T-helper 1 cell treated with Interleukin-12 subunit alpha and Interleukin-12 subunit beta and Interleukin-4 antibody, amounts not matched to agents 30 ng/mL and 1 ng/mL, for 36 hours (primary cell): Measurements from ENCODE around the gene HCRT. TPM values are rescaled to one million over a fixed set of nuclear protein-coding genes. Genes with fewer than 3 reads are reported as not detected.
"Not testable (repeated sequence)": the region's sequence is repeated elsewhere in the genome, so short reads cannot be mapped to it uniquely, and the experiment has no call there.

Experiments
- intact Hi-C: fragments of 100-400 bp; cut with micrococcal nuclease; formaldehyde crosslinking; loops from one replicate; pipeline ENCODE4 v1.15.1; 2024
- total RNA-seq: library from RNA; stranded (reverse); gene quantifications from 2 replicates; pipeline ENCODE4 v1.2.3, GENCODE V29; 2022

Gene HCRT
- total RNA-seq, 1 donor from 2014 or later = not detected

GRCh38 chr17:42198897-42199296 lies 13.6 kb upstream of the HCRT start:
- intact Hi-C loops = no loop called here

GRCh38 chr17:42197564-42198156 lies 12.4 kb upstream of the HCRT start:
- intact Hi-C loops = no loop called here

- intact Hi-C loops = loop anchor here (1.0 to 5.0 kb wide), 4 partner anchors 10 to 277 kb away; partner anchors contain the start of gene ACLY
Measured at GRCh38 chr17:42193969-42194899, 9.0 kb upstream of the HCRT start, which contains the start of gene GHDC. GHDC (minus strand) TSS chr17:42194494; CDS start chr17:42193581, 913 bp downstream.

GRCh38 chr17:42193216-42193968 lies 8.1 kb upstream of the HCRT start:
- intact Hi-C loops = loop anchor here (5.0 kb wide), 1 partner anchor 276 kb away; the partner anchor contains the start of gene ACLY

- intact Hi-C loops = loop anchor here (5.0 kb wide), 1 partner anchor 275 kb away; the partner anchor contains the start of gene ACLY
Measured at GRCh38 chr17:42192189-42193126, 7.2 kb upstream of the HCRT start.

- intact Hi-C loops = loop anchor here (5.0 kb wide), 1 partner anchor 274 kb away; the partner anchor contains the start of gene ACLY
Measured at GRCh38 chr17:42191275-42191608, 6.0 kb upstream of the HCRT start.

- intact Hi-C loops = loop anchor here (5.0 kb wide), 1 partner anchor 273 kb away; the partner anchor contains the start of gene ACLY
Measured at GRCh38 chr17:42190491-42191274, 5.4 kb upstream of the HCRT start.

GRCh38 chr17:42189651-42189965 lies 4.4 kb upstream of the HCRT start:
- intact Hi-C loops = no loop called here

- intact Hi-C loops = no loop called here
Measured at GRCh38 chr17:42188749-42189650, 3.7 kb upstream of the HCRT start.

- intact Hi-C loops = no loop called here
Measured at GRCh38 chr17:42187833-42188232, 2.6 kb upstream of the HCRT start.

GRCh38 chr17:42186191-42186590 lies 939 bp upstream of the HCRT start:
- intact Hi-C loops = not testable (repeated sequence)

GRCh38 chr17:42185621-42185930 lies 324 bp upstream of the HCRT start:
- intact Hi-C loops = no loop called here

- intact Hi-C loops = loop anchor here (1.0 to 5.0 kb wide), 5 partner anchors 10 to 493 kb away; partner anchors contain the start of genes GHDC, NAGLU and PLEKHH3
Measured at GRCh38 chr17:42183741-42184711, 1.2 kb downstream of the HCRT start.

- intact Hi-C loops = loop anchor here (1.0 to 5.0 kb wide), 4 partner anchors 66 to 494 kb away; partner anchors contain the start of genes NAGLU and PLEKHH3
Measured at GRCh38 chr17:42182927-42183734, 2.1 kb downstream of the HCRT start.

- intact Hi-C loops = loop anchor here (1.0 to 5.0 kb wide), 12 partner anchors 27 to 495 kb away; partner anchors contain the start of genes CNP, DHX58, DNAJC7 and KAT2A
Measured at GRCh38 chr17:42181851-42182207, 3.4 kb downstream of the HCRT start.
